T-helper 1 cell treated with Interleukin-12 subunit alpha and Interleukin-12 subunit beta and Interleukin-4 antibody, amounts not matched to agents 30 μg/mL and 1 μg/mL, for 36 hours (primary cell): ENCODE measurements around the gene POLE.

Experiments
- H3K27ac Mint-ChIP-seq: one replicate; pipeline ENCODE4 v1.8.0; 2021; ENCODE audit warnings: mild to moderate bottlenecking, mixed read lengths
- H3K27me3 Mint-ChIP-seq: one replicate; pipeline ENCODE4 v1.8.0; 2021; ENCODE audit warnings: low read depth, mixed read lengths
- H3K36me3 Mint-ChIP-seq: one replicate; pipeline ENCODE4 v1.8.0; 2021; ENCODE audit warnings: low read depth, mixed read lengths
- H3K4me1 Mint-ChIP-seq: one replicate; pipeline ENCODE4 v1.8.0; 2021; ENCODE audit warnings: low read depth, mixed read lengths
- H3K4me3 Mint-ChIP-seq: one replicate; pipeline ENCODE4 v1.8.0; 2021; ENCODE audit warnings: mild to moderate bottlenecking, moderate library complexity, mixed read lengths
- H3K9me3 Mint-ChIP-seq: one replicate; pipeline ENCODE4 v1.8.0; 2021; ENCODE audit warnings: mixed read lengths

The POLE gene

GRCh38 chr12:132641811-132642650, 45.1 kb downstream of the POLE start:
- Mint-ChIP-seq H3K9me3 (no peaks in the 10 kb centered on the region), H3K4me3 (no peak overlapping the region), H3K27me3 (no peaks in the 10 kb centered on the region), H3K27ac (no peak overlapping the region), H3K4me1 (peaks cover 9% of the 10 kb centered on the region), H3K36me3 (peaks cover 28% of the 10 kb centered on the region)

DNA sequence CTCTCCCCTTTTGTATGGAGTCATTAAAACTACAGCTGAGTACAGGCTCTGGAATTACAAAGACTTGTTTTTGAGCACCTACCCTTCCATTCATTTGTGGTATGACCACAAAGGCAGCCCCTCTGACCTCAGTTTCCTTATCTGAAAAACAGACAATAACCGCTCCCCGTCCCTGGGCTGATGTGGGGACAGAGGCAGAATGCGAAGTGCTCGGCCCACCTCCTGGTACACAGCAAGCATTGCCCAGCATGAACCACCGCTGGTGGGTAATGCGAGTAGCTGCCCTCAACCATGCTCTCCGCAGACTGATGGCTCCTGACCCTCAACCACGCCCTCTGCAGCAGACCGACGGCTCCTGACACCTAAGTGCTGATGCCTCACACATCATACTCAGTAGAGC, 46.2 kb downstream of the POLE start:
- Mint-ChIP-seq H3K27ac (no peak overlapping the region), H3K4me3 (no peak overlapping the region), H3K36me3 (peaks cover 29% of the 10 kb centered on the region), H3K9me3 (no peaks in the 10 kb centered on the region), H3K27me3 (no peaks in the 10 kb centered on the region), H3K4me1 (peaks cover 11% of the 10 kb centered on the region)

- H3K4me3 Mint-ChIP-seq = no peak overlapping the region
- H3K36me3 Mint-ChIP-seq = peaks cover 36% of the 10 kb centered on the region
- H3K4me1 Mint-ChIP-seq = peaks cover 11% of the 10 kb centered on the region
- H3K27ac Mint-ChIP-seq = no peak overlapping the region
- no peaks in the 10 kb centered on the region for H3K27me3 Mint-ChIP-seq
- no peaks in the 10 kb centered on the region for H3K9me3 Mint-ChIP-seq
Measured at GRCh38 chr12:132639956-132640520, 47.1 kb downstream of the POLE start.

DNA sequence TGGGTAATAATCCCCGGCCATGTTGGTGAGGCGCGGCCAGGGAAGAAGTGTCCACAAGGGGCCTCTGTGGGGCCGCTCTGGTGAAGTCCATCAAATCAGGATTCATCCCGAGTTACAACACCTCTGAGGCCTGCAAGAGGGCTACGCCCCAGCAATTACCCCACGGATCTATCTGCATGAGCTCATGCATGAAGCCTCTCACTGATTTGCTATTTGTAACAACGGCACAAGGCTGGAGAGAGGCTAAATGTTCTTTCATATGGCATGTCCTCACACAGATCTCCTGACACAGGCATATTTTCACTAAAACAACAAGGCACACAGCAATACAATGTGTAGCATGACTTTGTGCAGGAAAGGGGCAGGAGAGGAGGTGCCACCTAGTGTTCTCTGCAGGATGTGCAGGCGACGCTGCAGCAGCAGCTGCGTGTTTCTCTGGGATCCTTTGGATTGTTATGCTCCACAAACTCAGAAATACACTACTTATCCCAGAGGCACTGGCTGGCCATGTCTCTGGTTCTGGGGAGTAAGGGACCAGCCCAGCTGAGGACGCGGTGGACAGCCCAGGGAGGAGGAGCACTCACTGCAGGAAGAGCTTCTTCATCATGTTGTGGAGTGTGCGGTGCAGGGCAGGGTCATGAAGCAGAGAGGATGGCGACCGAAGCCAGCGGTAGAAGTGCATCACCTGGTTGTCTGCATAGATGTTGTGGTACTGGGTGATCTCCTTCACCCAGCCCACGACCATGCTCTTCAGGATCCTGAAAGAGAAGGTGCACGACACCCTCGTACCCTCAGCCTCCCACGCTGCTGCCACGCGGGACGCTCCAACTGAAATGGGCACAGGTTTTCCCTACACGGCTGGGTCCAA, 48.4 kb downstream of the POLE start:
- peaks cover 11% of the 10 kb centered on the region for H3K4me1 Mint-ChIP-seq
- H3K27me3 Mint-ChIP-seq = no peaks in the 10 kb centered on the region
- H3K27ac Mint-ChIP-seq = no peak overlapping the region
- no peaks in the 10 kb centered on the region for H3K9me3 Mint-ChIP-seq
- no peak overlapping the region for H3K4me3 Mint-ChIP-seq
- H3K36me3 Mint-ChIP-seq = peaks cover 45% of the 10 kb centered on the region

GRCh38 chr12:132637811-132638210, 49.3 kb downstream of the POLE start:
- H3K4me3 Mint-ChIP-seq = no peak overlapping the region
- no peak overlapping the region for H3K27ac Mint-ChIP-seq
- no peaks in the 10 kb centered on the region for H3K27me3 Mint-ChIP-seq
- H3K9me3 Mint-ChIP-seq = no peaks in the 10 kb centered on the region
- H3K36me3 Mint-ChIP-seq = peaks cover 44% of the 10 kb centered on the region
- peaks cover 11% of the 10 kb centered on the region for H3K4me1 Mint-ChIP-seq

GRCh38 chr12:132635076-132635955, 51.8 kb downstream of the POLE start:
- Mint-ChIP-seq H3K27me3 (no peaks in the 10 kb centered on the region), H3K36me3 (peaks cover 55% of the 10 kb centered on the region), H3K27ac (no peak overlapping the region), H3K4me1 (peaks cover 11% of the 10 kb centered on the region), H3K4me3 (no peak overlapping the region), H3K9me3 (no peaks in the 10 kb centered on the region)

DNA sequence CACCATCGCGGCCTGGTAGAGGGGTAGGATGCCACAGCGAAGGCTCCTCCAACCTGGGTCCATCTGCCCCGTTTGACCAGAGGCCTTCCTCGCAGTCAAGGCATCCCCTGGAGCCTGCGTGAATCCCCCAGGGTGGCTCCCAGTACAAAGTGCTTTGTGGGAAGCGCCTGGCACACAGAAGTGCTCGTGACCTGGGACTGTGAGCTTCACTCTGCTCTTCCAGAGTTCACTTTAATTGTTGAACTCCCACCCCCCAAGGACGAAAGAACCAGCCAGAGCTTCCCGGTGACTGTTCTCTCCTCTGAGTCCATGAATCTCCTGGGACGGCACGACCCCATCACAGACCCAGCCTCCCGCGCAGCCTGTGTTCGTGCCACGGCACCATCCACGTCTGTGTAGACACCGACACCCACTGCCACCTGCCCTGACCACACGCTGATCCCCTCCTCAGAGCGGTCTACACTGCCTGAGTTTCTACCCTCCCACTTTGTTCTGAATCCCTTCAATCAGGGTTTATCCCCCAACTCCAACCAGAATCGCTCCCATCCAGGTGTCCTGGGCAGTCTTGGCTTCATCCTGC, 52.6 kb downstream of the POLE start:
- Mint-ChIP-seq H3K27me3 (no peaks in the 10 kb centered on the region), H3K27ac (no peak overlapping the region), H3K36me3 (peaks cover 59% of the 10 kb centered on the region), H3K4me1 (peaks cover 11% of the 10 kb centered on the region), H3K9me3 (no peaks in the 10 kb centered on the region), H3K4me3 (no peak overlapping the region)

DNA sequence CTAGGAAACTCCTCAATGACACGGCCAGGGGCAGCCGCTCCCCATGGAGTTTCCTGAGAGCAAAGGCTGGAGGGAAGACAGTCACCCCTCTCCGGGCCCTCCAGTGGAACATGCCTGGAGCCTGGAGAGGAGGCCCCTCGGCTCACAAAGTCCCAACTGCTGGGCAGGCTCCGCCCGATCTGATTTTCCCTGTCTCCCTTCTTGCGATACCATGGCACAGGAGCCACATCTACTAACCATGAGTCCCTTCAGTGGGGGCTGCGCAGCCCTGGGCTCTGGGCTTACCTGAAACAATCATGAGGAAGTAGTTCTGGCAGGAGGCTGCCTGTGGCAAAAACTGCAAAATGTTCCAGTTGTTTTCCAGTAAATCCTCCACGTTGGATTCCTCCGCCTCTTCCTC, 53.2 kb downstream of the POLE start:
- H3K4me3 Mint-ChIP-seq = no peak overlapping the region
- peaks cover 11% of the 10 kb centered on the region for H3K4me1 Mint-ChIP-seq
- no peaks in the 10 kb centered on the region for H3K27me3 Mint-ChIP-seq
- H3K27ac Mint-ChIP-seq = no peak overlapping the region
- no peaks in the 10 kb centered on the region for H3K9me3 Mint-ChIP-seq
- peaks cover 62% of the 10 kb centered on the region for H3K36me3 Mint-ChIP-seq

- H3K27ac Mint-ChIP-seq = no peak overlapping the region
Measured at GRCh38 chr12:132633398-132633797, 53.7 kb downstream of the POLE start.

DNA sequence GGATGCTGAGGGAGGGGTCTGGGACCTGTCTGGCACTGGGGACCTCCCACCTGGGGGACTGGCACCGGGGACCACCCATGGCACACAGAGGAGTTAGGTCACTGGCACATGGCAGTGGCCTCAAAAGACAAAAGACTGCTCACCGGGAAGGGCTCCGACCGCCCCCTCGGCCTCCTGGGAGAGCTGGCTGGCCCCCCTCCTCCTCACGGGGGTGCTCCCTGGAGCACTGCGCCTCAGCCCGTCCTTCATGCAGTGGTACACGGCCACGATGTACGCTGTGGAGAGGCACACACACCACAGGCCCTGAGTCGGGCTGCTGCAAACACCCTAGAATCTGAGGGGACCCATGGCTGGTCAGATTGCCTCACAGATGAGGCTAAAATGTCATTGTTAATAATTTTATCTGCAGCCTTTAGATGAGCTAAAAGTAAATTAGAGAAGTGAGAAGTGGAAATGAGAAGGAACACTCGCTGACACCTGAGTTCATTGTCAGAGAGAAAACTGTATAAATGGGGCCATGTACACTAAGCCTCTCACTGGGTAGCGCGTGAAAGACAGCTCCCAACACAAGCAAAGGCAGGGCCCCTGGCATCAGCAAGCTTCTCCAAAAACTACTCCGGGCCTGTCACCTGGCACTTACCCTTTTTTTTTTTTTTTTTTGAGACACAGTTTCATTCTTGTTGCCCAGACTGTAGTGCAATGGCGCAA, 54.5 kb downstream of the POLE start:
- Mint-ChIP-seq H3K27me3 (no peaks in the 10 kb centered on the region), H3K9me3 (no peaks in the 10 kb centered on the region), H3K36me3 (peaks cover 59% of the 10 kb centered on the region), H3K4me1 (peaks cover 7% of the 10 kb centered on the region), H3K4me3 (no peak overlapping the region), H3K27ac (no peak overlapping the region)

More at GRCh38 chr12:132633398-132633797, 53.7 kb downstream of the POLE start:
- H3K36me3 Mint-ChIP-seq = peaks cover 64% of the 10 kb centered on the region
- no peaks in the 10 kb centered on the region for H3K27me3 Mint-ChIP-seq
- peaks cover 11% of the 10 kb centered on the region for H3K4me1 Mint-ChIP-seq
- no peak overlapping the region for H3K4me3 Mint-ChIP-seq
- H3K9me3 Mint-ChIP-seq = no peaks in the 10 kb centered on the region

GRCh38 chr12:132631666-132632065, 55.5 kb downstream of the POLE start:
- H3K4me1 Mint-ChIP-seq = no peaks in the 10 kb centered on the region
- H3K4me3 Mint-ChIP-seq = no peak overlapping the region
- H3K36me3 Mint-ChIP-seq = peaks cover 52% of the 10 kb centered on the region
- H3K27me3 Mint-ChIP-seq = no peaks in the 10 kb centered on the region
- no peaks in the 10 kb centered on the region for H3K9me3 Mint-ChIP-seq
- no peak overlapping the region for H3K27ac Mint-ChIP-seq

GRCh38 chr12:132630672-132631071, 56.5 kb downstream of the POLE start:
- no peak overlapping the region for H3K4me3 Mint-ChIP-seq
- H3K4me1 Mint-ChIP-seq = no peaks in the 10 kb centered on the region
- H3K27ac Mint-ChIP-seq = no peak overlapping the region
- no peaks in the 10 kb centered on the region for H3K27me3 Mint-ChIP-seq
- peaks cover 48% of the 10 kb centered on the region for H3K36me3 Mint-ChIP-seq
- no peaks in the 10 kb centered on the region for H3K9me3 Mint-ChIP-seq

- no peaks in the 10 kb centered on the region for H3K9me3 Mint-ChIP-seq
- no peak overlapping the region for H3K4me3 Mint-ChIP-seq
- peaks cover 38% of the 10 kb centered on the region for H3K36me3 Mint-ChIP-seq
- H3K27me3 Mint-ChIP-seq = no peaks in the 10 kb centered on the region
- no peak overlapping the region for H3K27ac Mint-ChIP-seq
- H3K4me1 Mint-ChIP-seq = no peaks in the 10 kb centered on the region
Measured at GRCh38 chr12:132629330-132629729, 57.8 kb downstream of the POLE start.
